GM13976 (cell line): ENCODE measurements around the gene ZNF281.

ENCODE experiments used
- DNase-seq: peaks from one replicate; pipeline ENCODE4 v3.0.0; 2012; ENCODE audit warnings: low spot score
- CTCF ChIP-seq: IDR thresholded peaks from 2 replicates; pipeline ENCODE4 v1.5.1; 2012; ENCODE audit warnings: borderline replicate concordance, mild to moderate bottlenecking; ENCODE audit not compliant: insufficient read depth; ENCODE audit errors: extremely low read depth, missing control alignments, control extremely low read depth
- in situ Hi-C: fragments of 300-500 bp; cut with MboI; formaldehyde crosslinking; loops from one replicate; pipeline ENCODE4 v1.12.0; 2022; ENCODE audit warnings: low sequenced_read_pairs, mixed read lengths, inconsistent platforms; ENCODE audit not compliant: unreplicated experiment

The ZNF281 gene

GRCh38 chr1:200366577-200367253, 43.1 kb downstream of the ZNF281 start:
- TF ChIP-seq CTCF, result no peak
- DNase-seq, result no peak
- in situ Hi-C loops, result no loop called here

GRCh38 chr1:200365897-200366426, 43.9 kb downstream of the ZNF281 start:
- in situ Hi-C loops, result no loop called here
- TF ChIP-seq CTCF, result no peak
- no peak for DNase-seq

GRCh38 chr1:200364831-200365230, 45.0 kb downstream of the ZNF281 start:
- no peak for TF ChIP-seq CTCF
- in situ Hi-C loops, result no loop called here
- DNase-seq, result no peak

DNA sequence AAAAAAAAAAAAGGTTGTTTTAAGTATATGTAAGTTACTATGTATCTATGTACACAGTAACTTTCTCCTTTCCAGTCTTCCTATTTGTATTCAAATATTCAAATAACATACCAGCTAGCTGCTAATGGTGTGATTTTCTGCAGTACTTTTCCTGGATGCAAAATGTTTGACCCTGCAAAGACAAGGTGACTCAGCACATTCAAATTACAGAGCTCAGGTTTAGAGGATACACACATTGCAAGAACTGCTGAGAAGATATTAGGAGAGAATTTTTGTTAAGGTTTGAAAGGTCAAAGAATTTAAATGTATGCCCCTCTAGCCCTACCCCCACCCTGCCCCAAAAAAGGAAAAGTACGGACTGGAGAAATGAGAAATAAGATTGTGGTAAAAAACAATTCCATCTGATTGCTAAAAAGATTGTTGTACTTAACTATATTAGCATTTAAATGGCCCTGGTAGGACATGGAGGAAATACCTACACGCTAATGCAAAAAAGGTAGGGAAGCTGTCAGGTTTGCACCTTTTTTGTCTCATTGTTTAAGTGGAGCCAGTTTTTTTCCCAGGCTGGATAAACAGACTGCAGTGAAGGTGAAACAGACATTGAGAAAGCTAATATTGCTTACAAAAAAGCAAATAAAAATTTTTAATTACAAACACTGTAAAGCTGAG, 45.6 kb downstream of the ZNF281 start:
- no peak for DNase-seq
- no peak for TF ChIP-seq CTCF
- in situ Hi-C loops, result no loop called here

DNA sequence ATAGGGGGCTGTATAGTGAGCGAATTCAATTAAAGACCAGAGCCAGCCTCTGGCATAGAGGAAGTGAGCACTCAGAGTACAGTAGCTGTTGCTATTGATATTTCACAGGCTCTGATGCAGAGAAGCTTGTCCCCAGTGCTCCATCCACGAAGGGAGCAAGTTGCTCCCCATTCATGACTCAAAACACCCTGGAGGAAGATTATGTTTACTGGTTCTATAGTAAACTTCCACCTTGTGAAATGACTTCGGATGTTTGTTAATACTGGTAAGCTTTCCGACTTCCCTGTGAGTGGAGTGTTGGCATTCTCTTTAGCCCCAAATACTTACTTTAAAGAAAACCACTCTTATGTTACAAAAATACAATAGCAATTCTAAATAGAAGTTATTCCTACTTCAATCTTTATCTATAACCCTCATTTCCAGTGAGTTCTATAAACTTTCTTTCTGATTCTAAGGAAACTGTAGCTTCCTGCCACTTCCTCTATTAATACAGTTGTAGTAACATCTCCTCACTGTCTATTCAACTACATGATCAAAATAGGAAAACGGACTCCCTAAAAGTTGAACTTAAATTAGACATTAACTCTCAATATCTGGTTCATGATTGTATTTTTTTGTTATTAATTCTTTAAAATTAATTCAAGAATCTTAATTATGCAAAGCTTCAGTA, 46.4 kb downstream of the ZNF281 start:
- no peak for TF ChIP-seq CTCF
- in situ Hi-C loops, result no loop called here
- DNase-seq, result no peak

GRCh38 chr1:200362421-200362820, 47.4 kb downstream of the ZNF281 start:
- in situ Hi-C loops, result no loop called here
- DNase-seq, result no peak
- no peak for TF ChIP-seq CTCF
